ENCODE results near the gene ALDH1A1.

ALDH1A1 gene

GRCh38 chr9:72952381-72952690, 517 bp downstream of the ALDH1A1 start:
- Histone ChIP-seq H3K27ac (peak overlapping the region; percentile 57), H3K27me3 (no peaks in the 10 kb centered on the region), H3K36me3 (no peaks in the 10 kb centered on the region), H3K9me3 (no peaks in the 10 kb centered on the region), H3K4me1 (ENCODE audit: control insufficient read depth in 1 of 2, insufficient read depth in 1 of 2, low read depth in 1 of 2, low read length in 1 of 2) (peaks cover 25 to 40% of the 10 kb centered on the region in 2 experiments), H3K4me3 (ENCODE audit: low read depth in 1 of 2, low read length in 1 of 2) (no peak overlapping the region)
- TF ChIP-seq, protein P1, sequence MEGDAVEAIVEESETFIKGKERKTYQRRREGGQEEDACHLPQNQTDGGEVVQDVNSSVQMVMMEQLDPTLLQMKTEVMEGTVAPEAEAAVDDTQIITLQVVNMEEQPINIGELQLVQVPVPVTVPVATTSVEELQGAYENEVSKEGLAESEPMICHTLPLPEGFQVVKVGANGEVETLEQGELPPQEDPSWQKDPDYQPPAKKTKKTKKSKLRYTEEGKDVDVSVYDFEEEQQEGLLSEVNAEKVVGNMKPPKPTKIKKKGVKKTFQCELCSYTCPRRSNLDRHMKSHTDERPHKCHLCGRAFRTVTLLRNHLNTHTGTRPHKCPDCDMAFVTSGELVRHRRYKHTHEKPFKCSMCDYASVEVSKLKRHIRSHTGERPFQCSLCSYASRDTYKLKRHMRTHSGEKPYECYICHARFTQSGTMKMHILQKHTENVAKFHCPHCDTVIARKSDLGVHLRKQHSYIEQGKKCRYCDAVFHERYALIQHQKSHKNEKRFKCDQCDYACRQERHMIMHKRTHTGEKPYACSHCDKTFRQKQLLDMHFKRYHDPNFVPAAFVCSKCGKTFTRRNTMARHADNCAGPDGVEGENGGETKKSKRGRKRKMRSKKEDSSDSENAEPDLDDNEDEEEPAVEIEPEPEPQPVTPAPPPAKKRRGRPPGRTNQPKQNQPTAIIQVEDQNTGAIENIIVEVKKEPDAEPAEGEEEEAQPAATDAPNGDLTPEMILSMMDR (IDR thresholded peaks at IDR 0.05): no peak

GRCh38 chr9:72951520-72952380, 1.1 kb downstream of the ALDH1A1 start:
- Histone ChIP-seq H3K4me3 (ENCODE audit: low read depth in 1 of 2, low read length in 1 of 2) (no peak overlapping the region), H3K9me3 (no peaks in the 10 kb centered on the region), H3K36me3 (no peaks in the 10 kb centered on the region), H3K27ac (peak overlapping the region; percentile 57), H3K27me3 (no peaks in the 10 kb centered on the region), H3K4me1 (ENCODE audit: control insufficient read depth in 1 of 2, insufficient read depth in 1 of 2, low read depth in 1 of 2, low read length in 1 of 2) (peaks cover 25 to 40% of the 10 kb centered on the region in 2 experiments)
- TF ChIP-seq, protein P1 (IDR thresholded peaks at IDR 0.05): no peak

DNA sequence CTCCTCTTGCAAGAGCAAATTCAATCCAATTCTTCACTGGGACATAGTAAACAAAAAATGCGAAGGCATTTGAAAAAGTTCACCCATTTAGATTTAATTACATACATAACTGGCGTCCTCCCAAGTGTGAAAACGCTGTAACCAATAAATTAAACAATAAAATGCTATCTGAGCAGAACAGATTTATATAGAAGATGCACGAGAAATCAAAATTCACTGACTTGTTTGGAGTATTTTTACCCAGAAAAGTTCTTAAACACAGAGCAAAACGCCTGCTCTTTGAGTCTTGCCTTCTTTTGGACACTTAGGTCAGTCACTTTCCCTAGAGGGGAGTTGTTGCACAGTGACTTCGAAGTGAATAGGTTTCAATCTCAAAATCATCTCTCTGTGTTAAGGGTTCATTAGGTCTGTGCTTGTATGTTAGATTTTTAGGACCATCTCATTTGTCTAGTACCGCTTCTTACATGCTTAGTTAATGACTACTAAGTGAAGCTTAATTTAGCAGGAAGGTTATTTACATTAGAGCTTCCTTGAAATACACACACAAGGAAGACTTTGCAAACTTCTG, 1.9 kb downstream of the ALDH1A1 start:
- Histone ChIP-seq H3K27ac (no peak overlapping the region), H3K4me3 (ENCODE audit: low read depth in 1 of 2, low read length in 1 of 2) (no peak overlapping the region), H3K36me3 (no peaks in the 10 kb centered on the region), H3K27me3 (no peaks in the 10 kb centered on the region), H3K9me3 (no peaks in the 10 kb centered on the region), H3K4me1 (ENCODE audit: control insufficient read depth in 1 of 2, insufficient read depth in 1 of 2, low read depth in 1 of 2, low read length in 1 of 2) (peaks cover 25 to 40% of the 10 kb centered on the region in 2 experiments)
- TF ChIP-seq, protein P1 (IDR thresholded peaks at IDR 0.05): no peak

DNA sequence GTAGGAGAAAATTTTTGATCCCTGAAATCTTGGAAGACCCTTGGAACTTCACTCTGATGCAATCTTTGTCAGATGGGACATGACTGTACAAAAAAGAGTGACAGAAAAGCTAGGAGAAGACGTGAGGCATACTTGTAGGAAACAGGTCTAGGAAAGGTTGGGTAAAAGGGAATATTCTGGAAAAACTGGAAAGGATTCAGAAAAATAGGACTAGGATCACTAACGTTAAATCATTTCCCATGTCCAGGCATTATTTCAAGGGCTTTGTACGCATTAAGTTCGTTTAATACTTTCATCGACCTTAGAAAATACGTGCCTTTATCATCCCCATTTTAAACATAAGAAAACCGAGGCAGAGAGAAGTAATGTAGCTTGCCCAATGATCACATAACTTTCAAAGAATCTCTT, 2.9 kb downstream of the ALDH1A1 start:
- Histone ChIP-seq H3K36me3 (no peaks in the 10 kb centered on the region), H3K27me3 (no peaks in the 10 kb centered on the region), H3K4me3 (ENCODE audit: low read depth in 1 of 2, low read length in 1 of 2) (no peak overlapping the region), H3K9me3 (no peaks in the 10 kb centered on the region), H3K27ac (no peak overlapping the region), H3K4me1 (ENCODE audit: control insufficient read depth in 1 of 2, insufficient read depth in 1 of 2, low read depth in 1 of 2, low read length in 1 of 2) (peaks cover 25 to 38% of the 10 kb centered on the region in 2 experiments)
- TF ChIP-seq, protein P1 (IDR thresholded peaks at IDR 0.05): no peak

DNA sequence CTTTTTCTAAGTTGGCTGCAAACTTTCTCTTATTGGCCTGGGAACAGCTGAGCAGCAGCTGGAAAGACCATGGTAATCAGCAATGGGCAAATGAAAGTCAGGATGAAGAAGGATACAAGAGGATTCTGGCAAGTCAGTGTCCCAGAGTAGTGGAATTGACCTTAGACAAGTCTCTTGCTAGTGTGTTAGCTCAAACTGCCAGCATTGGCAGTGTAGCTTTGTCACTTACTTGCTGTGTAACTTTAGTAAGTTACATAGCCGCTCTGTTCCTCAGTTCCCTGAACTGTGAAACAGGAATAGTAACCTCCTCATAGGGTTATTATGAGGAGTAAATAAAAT, 3.6 kb downstream of the ALDH1A1 start:
- Histone ChIP-seq H3K27me3 (no peaks in the 10 kb centered on the region), H3K4me1 (ENCODE audit: control insufficient read depth in 1 of 2, insufficient read depth in 1 of 2, low read depth in 1 of 2, low read length in 1 of 2) (peaks cover 25 to 33% of the 10 kb centered on the region in 2 experiments), H3K27ac (no peak overlapping the region), H3K9me3 (no peaks in the 10 kb centered on the region), H3K36me3 (no peaks in the 10 kb centered on the region), H3K4me3 (ENCODE audit: low read depth in 1 of 2, low read length in 1 of 2) (no peak overlapping the region)
- TF ChIP-seq, protein P1 (IDR thresholded peaks at IDR 0.05): no peak
